Measurements from ENCODE around the gene NUBPL. TPM values are rescaled to one million over a fixed set of nuclear protein-coding genes. Genes with fewer than 3 reads are reported as not detected.

The NUBPL gene
- total RNA-seq, 1 donor from 2014 or later: 11.6 TPM

DNA sequence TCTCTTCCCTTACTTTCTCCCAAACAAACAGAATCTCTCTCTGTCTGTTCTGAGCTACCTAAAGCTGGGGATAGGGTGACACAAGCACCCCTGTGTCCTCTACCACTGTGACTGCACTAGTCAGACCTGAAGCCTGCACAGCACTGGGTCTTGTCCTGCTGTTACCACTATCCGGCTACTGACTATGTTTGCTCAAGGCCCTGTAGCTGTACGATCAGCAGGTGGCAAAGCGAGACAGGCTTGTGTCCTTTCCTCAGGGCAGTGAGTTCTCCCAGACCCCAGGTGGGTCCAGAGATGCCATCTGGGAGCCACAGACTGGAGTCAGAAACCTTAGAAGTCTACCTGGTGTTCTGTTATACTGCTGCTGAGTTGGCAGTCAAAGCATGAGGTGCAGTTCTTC is 116.4 kb downstream of the NUBPL start:
- no peaks in the 10 kb centered on the region for H3K27me3 Mint-ChIP-seq (ENCODE audit: unreplicated experiment)
- no peaks in the 10 kb centered on the region for H3K4me1 Mint-ChIP-seq (ENCODE audit: unreplicated experiment)
- H3K36me3 Mint-ChIP-seq (ENCODE audit: unreplicated experiment): peaks cover 3% of the 10 kb centered on the region
- H3K4me3 Mint-ChIP-seq (ENCODE audit: unreplicated experiment): no peak overlapping the region
- DNase-seq (ENCODE audit: extremely low spot score, unreplicated experiment): no peak
- peaks cover 14% of the 10 kb centered on the region for H3K9me3 Mint-ChIP-seq (ENCODE audit: unreplicated experiment)
- no peak overlapping the region for H3K27ac Mint-ChIP-seq (ENCODE audit: unreplicated experiment)
- TF ChIP-seq, protein P1, sequence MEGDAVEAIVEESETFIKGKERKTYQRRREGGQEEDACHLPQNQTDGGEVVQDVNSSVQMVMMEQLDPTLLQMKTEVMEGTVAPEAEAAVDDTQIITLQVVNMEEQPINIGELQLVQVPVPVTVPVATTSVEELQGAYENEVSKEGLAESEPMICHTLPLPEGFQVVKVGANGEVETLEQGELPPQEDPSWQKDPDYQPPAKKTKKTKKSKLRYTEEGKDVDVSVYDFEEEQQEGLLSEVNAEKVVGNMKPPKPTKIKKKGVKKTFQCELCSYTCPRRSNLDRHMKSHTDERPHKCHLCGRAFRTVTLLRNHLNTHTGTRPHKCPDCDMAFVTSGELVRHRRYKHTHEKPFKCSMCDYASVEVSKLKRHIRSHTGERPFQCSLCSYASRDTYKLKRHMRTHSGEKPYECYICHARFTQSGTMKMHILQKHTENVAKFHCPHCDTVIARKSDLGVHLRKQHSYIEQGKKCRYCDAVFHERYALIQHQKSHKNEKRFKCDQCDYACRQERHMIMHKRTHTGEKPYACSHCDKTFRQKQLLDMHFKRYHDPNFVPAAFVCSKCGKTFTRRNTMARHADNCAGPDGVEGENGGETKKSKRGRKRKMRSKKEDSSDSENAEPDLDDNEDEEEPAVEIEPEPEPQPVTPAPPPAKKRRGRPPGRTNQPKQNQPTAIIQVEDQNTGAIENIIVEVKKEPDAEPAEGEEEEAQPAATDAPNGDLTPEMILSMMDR (IDR thresholded peaks at IDR 0.05): no peak

DNA sequence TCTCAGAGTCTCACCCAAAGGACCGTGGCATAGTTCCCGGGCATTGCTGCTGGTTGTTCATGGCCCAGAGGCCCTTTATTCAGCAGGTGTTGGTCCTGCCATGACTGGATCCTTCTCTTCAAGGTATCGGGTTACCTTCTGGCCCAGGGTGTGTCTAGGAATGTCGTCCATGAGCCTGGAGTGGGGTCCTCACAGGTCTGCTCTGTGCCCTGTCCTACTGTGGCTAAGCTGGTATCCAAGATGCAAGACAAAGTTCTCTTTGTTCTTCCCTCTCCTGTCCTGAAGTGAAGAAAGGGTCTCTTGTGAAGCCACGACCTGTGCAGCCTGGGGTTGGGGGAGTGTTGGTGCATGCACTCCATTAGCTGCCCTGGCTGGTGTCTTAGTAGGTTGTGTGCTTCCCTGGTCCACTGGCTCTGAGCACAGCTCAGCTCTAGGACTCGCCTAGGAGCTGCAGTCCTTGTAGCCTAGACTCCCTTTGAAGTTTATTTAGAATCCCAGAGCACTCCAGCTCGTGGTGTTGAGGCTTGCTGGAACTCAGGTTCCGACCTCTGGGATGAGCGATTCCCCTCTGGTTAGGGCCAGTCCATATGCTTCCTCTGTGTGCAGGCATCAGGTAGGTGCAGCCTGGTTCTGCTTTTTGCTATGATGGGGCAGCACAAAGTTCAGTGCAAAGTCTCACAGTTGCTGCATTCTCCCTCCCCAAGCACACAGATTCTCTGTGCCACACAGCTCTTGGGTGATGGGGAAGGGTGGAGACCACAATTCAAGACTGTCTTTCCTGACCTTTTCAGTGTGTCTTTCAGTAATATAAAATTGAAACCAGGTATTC is 117.4 kb downstream of the NUBPL start:
- Mint-ChIP-seq H3K36me3 (ENCODE audit: unreplicated experiment) (peaks cover 5% of the 10 kb centered on the region), H3K27me3 (ENCODE audit: unreplicated experiment) (no peaks in the 10 kb centered on the region), H3K4me3 (ENCODE audit: unreplicated experiment) (no peak overlapping the region), H3K9me3 (ENCODE audit: unreplicated experiment) (peaks cover 18% of the 10 kb centered on the region), H3K4me1 (ENCODE audit: unreplicated experiment) (no peaks in the 10 kb centered on the region), H3K27ac (ENCODE audit: unreplicated experiment) (no peak overlapping the region)
- TF ChIP-seq, protein P1 (IDR thresholded peaks at IDR 0.05): no peak
- no peak for DNase-seq (ENCODE audit: extremely low spot score, unreplicated experiment)

GRCh38 chr14:31682768-31683167 is 121.6 kb downstream of the NUBPL start:
- Mint-ChIP-seq H3K36me3 (ENCODE audit: unreplicated experiment) (peaks cover 8% of the 10 kb centered on the region), H3K27ac (ENCODE audit: unreplicated experiment) (no peak overlapping the region), H3K9me3 (ENCODE audit: unreplicated experiment) (peaks cover 18% of the 10 kb centered on the region), H3K4me3 (ENCODE audit: unreplicated experiment) (no peak overlapping the region), H3K4me1 (ENCODE audit: unreplicated experiment) (no peaks in the 10 kb centered on the region), H3K27me3 (ENCODE audit: unreplicated experiment) (no peaks in the 10 kb centered on the region)
- DNase-seq (ENCODE audit: extremely low spot score, unreplicated experiment): no peak
- TF ChIP-seq, protein P1 (IDR thresholded peaks at IDR 0.05): no peak

DNA sequence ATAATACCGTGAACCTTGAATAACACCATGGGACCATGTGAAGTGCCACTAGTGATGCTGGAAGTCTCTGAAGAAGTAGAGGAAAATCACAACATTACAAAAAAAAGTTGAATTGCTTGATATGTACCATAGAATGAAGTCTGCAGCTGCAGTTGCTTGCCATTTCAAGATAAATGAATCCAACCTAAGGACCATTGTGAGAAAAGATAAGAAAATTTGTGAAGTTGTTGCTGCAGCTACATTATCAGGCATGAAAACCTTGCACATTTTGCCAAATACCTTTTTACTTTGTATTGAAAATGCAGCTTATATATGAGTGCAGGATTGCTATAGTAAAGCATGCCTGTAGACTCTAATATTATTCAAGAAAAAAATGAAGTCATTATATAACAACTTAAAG is 126.5 kb downstream of the NUBPL start:
- Mint-ChIP-seq H3K4me3 (ENCODE audit: unreplicated experiment) (no peak overlapping the region), H3K27me3 (ENCODE audit: unreplicated experiment) (no peaks in the 10 kb centered on the region), H3K4me1 (ENCODE audit: unreplicated experiment) (peaks cover 5% of the 10 kb centered on the region), H3K36me3 (ENCODE audit: unreplicated experiment) (peaks cover 4% of the 10 kb centered on the region), H3K27ac (ENCODE audit: unreplicated experiment) (no peak overlapping the region), H3K9me3 (ENCODE audit: unreplicated experiment) (peaks cover 3% of the 10 kb centered on the region)
- TF ChIP-seq, protein P1 (IDR thresholded peaks at IDR 0.05): no peak
- DNase-seq (ENCODE audit: extremely low spot score, unreplicated experiment): no peak

DNA sequence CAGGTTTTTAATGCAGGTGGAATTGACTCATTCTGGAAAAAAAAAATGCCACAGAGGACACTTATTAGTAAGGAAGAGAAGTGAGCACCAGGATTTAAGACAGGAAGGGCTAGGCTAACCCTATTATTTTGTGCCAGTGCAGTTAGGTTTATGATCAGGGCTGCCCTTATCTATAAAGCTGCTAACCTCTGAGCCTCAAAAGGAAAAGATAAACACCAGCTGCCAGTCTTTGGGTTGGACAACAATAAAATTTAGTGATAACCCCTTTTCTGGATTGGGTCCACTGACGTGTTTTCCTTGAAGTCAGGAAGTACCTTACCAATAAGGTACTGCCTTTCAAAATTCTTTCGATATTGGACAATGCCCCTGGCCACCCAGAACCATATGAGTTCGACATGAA is 128.9 kb downstream of the NUBPL start:
- no peaks in the 10 kb centered on the region for H3K9me3 Mint-ChIP-seq (ENCODE audit: unreplicated experiment)
- no peaks in the 10 kb centered on the region for H3K27me3 Mint-ChIP-seq (ENCODE audit: unreplicated experiment)
- no peaks in the 10 kb centered on the region for H3K36me3 Mint-ChIP-seq (ENCODE audit: unreplicated experiment)
- H3K4me3 Mint-ChIP-seq (ENCODE audit: unreplicated experiment): no peak overlapping the region
- TF ChIP-seq, protein P1 (IDR thresholded peaks at IDR 0.05): no peak
- H3K27ac Mint-ChIP-seq (ENCODE audit: unreplicated experiment): no peak overlapping the region
- DNase-seq (ENCODE audit: extremely low spot score, unreplicated experiment): no peak
- H3K4me1 Mint-ChIP-seq (ENCODE audit: unreplicated experiment): peaks cover 5% of the 10 kb centered on the region

Measured in osteocyte (in vitro differentiated cells).